Upper lobe of left lung (tissue), 4 donors: Measurements from ENCODE around the gene ADGRD1.

Experiments
- CTCF ChIP-seq, 6 experiments: fragments of 450-650 bp in 4 of 6; fragments of 200-600 bp in 2 of 6; sonication (generic) in 2 of 6; IDR thresholded peaks; one replicate each; pipeline ENCODE4 v1.5.1; 2016 to 2019; ENCODE audit warnings: antibody characterized with exemption in 6 of 6
- POLR2A ChIP-seq, 4 donors: fragments of 450-650 bp; IDR thresholded peaks; one replicate each; pipeline ENCODE4 v1.5.1; 2016 to 2017; ENCODE audit warnings: antibody characterized with exemption in 4 of 4, mild to moderate bottlenecking in 2 of 4
- POLR2AphosphoS5 ChIP-seq, 2 donors: sonication (generic); formaldehyde crosslinking; IDR thresholded peaks; one replicate each; pipeline ENCODE4 v1.5.1; 2017; ENCODE audit warnings: antibody characterized with exemption in 2 of 2

DNA sequence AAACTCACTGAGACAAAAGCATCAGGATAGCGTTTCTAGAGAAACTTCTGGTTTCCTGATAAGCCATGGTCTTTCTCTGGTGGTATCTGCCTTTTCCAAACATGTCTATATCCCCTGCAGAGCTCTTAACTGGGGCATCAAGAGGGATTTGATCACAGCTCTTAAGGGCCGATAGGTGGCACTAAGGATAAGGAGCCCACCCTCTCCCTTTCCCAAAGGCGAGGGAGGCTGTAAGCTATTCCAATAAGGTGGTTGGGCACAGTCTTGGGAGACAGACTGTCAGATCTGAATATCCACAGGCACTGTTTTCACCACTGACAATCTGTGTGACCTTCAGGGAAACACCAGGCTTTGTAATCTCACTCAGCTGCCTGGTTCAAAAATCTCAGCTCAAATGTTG lies 206.0 kb downstream of the ADGRD1 start:
- TF ChIP-seq CTCF (IDR thresholded peaks at IDR 0.05) (no peak), POLR2AphosphoS5 (IDR thresholded peaks at IDR 0.05) (no peak), POLR2A (IDR thresholded peaks at IDR 0.05) (no peak)
